A549 (cell line): ENCODE data around the gene RAB5IF.

Experiments used
- BHLHE40 ChIP-seq: IDR thresholded peaks from 2 replicates; pipeline ENCODE4 v1.6.1; 2012; ENCODE audit warnings: low read depth, low read length, inconsistent platforms
- MAFK ChIP-seq: fragments of 450-650 bp; IDR thresholded peaks from 2 replicates; pipeline ENCODE4 v1.6.1; 2014; ENCODE audit not compliant: partially characterized antibody
- MAZ ChIP-seq: fragments of 150-350 bp; IDR thresholded peaks from 2 replicates; pipeline ENCODE4 v1.6.1; 2014; ENCODE audit warnings: antibody characterized with exemption, low read depth, low read length, borderline replicate concordance
- TP53 ChIP-seq: fragments of 250-450 bp; sonication (Bioruptor Pico); IDR thresholded peaks from 2 replicates; pipeline ENCODE4 v1.5.0; 2021; ENCODE audit warnings: mild to moderate bottlenecking, moderate library complexity
- TF ChIP-seq, protein P1 (sequence below): fragments of >200 bp; sonication (Bioruptor Twin); formaldehyde crosslinking; IDR thresholded peaks from 3 replicates; pipeline ENCODE4 v1.5.1; 2016

DNA sequence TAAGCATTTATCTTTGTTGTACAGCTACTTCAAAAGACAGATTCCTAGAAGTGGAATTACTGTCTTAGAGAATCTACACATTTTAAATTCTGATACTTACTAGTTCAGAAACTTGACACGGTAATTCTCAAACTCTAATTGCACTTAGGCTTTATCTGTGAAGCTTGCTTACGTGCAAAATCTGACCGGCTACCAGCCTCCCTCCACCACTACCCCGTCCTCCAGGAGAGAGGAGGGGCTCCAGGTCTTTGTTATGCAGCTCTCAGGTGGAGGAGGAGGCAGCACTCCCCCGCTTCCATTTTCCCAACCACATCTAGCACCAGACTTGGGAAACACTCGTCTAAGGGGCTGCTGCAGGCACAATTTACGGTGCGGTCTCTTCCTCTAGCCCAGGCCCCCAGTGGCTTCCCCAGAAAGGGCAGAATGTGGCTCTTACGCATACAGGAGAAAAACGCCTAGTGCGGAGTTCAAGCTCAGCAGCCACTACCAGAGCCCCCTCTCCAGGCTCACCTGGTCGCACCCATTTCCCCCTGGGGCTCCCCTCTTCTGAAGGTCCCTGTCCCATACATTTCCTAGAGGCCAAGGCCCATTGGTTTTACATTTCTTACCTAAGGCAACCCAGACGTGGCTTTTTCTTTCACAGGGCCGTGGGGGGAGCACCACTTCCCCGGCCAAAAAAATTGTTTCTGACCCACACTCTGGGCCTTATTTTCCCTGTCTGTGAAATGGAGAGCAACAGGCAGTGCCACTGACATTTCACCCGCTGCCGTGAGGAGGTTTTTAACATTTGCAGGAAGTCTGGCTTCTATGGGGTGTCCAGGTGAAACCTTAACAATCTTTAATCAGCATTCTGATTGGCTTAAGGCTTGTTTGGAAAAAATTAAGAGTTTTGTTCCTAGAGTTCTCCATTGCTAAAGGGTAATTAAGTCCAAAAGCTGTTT, 33.7 kb upstream of the RAB5IF start:
- TF ChIP-seq, protein P1, sequence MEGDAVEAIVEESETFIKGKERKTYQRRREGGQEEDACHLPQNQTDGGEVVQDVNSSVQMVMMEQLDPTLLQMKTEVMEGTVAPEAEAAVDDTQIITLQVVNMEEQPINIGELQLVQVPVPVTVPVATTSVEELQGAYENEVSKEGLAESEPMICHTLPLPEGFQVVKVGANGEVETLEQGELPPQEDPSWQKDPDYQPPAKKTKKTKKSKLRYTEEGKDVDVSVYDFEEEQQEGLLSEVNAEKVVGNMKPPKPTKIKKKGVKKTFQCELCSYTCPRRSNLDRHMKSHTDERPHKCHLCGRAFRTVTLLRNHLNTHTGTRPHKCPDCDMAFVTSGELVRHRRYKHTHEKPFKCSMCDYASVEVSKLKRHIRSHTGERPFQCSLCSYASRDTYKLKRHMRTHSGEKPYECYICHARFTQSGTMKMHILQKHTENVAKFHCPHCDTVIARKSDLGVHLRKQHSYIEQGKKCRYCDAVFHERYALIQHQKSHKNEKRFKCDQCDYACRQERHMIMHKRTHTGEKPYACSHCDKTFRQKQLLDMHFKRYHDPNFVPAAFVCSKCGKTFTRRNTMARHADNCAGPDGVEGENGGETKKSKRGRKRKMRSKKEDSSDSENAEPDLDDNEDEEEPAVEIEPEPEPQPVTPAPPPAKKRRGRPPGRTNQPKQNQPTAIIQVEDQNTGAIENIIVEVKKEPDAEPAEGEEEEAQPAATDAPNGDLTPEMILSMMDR, result no peak
- TF ChIP-seq MAZ (no peak), TP53 (CRISPR knock-in tag) (no peak), BHLHE40 (no peak), MAFK (no peak)
